GM18520 (cell line): ENCODE measurements around the gene TMEM202.
"Not testable (repeated sequence)": the region's sequence is repeated elsewhere in the genome, so short reads cannot be mapped to it uniquely, and the experiment has no call there.

Experiments
- ATAC-seq: cut with Tn5 transposase; IDR thresholded peaks from one replicate; pipeline ENCODE4 v1.9.1; 2021; ENCODE audit not compliant: unreplicated experiment

TMEM202 gene

GRCh38 chr15:72402726-72403125 is 4.6 kb downstream of the TMEM202 start:
- no peak for ATAC-seq

DNA sequence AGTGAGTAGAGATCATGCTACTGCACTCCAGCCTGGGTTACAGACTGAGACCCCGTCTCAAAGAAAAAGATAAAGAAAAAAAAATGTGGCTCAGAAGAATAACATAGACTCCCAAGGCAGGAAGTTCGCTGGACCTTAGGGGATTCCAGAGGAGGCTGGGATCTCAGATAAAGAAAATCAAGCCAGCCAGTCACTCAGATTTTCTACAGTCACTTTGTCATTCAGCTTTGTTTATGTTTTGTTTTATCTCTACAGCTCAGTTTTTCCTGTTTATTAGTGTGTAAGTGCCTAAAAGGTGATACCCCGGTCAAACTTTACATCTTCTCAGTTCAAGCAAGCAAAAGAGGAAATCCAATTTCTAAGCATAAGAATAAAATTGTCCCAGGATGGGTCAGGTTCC is 6.3 kb downstream of the TMEM202 start:
- ATAC-seq, result no peak

- no peak for ATAC-seq
Observed at GRCh38 chr15:72404841-72405240, 6.7 kb downstream of the TMEM202 start.

DNA sequence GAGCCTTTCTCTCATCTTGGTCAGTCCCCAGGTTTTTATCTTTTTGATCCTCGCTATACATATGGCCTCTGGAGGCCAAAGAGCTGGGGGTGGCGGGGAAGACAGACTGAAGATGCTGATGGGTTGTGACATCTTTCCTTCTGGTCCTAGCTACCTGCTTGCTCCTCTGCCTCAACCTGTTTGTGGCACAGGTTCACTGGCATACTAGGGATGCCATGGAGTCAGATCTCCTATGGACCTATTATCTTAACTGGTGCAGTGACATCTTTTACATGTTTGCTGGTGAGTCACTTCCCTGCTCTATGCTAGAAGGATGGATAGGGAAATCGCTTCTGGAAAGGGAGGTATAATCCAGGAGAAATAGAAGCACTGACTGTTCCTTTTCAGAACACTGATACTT is 8.8 kb downstream of the TMEM202 start:
- ATAC-seq, result no peak

GRCh38 chr15:72411111-72411510 is 13.0 kb downstream of the TMEM202 start:
- no peak for ATAC-seq

GRCh38 chr15:72411544-72411943 is 13.4 kb downstream of the TMEM202 start:
- no peak for ATAC-seq

DNA sequence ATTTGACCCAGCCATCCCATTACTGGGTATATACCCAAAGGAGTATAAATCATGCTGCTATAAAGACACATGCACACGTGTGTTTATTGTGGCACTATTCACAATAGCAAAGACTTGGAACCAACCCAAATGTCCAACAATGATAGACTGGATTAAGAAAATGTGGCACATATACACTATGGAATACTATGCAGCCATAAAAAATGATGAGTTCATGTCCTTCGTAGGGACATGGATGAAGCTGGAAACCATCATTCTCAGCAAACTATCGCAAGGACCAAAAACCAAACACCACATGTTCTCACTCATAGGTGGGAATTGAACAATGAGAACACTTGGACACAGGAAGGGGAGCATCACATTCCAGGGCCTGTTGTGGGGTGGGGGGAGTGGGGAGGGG is 15.2 kb downstream of the TMEM202 start:
- not testable (repeated sequence) for ATAC-seq

GRCh38 chr15:72415304-72415703 is 17.2 kb downstream of the TMEM202 start:
- ATAC-seq, result no peak

GRCh38 chr15:72419768-72420167 is 21.7 kb downstream of the TMEM202 start:
- not testable (repeated sequence) for ATAC-seq

DNA sequence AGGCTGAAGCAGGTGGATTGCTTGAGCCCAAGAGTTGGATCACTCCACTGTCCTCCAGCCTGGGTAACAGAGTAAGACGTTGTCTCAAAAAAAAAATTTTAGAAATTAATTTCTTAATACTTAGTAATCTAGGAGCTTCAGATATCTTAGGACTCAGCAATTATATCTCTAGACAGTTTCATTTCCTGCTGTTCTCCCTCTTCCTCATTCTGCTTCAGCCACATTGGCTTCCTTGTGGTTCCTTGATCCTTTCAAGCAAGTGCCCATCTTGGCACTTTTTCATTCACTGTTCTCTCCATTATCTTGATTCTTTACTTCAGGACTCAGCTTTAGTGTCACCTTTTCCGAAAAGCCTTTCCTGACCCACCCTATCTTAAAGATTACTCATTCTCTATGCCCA is 22.5 kb downstream of the TMEM202 start:
- ATAC-seq, result no peak

DNA sequence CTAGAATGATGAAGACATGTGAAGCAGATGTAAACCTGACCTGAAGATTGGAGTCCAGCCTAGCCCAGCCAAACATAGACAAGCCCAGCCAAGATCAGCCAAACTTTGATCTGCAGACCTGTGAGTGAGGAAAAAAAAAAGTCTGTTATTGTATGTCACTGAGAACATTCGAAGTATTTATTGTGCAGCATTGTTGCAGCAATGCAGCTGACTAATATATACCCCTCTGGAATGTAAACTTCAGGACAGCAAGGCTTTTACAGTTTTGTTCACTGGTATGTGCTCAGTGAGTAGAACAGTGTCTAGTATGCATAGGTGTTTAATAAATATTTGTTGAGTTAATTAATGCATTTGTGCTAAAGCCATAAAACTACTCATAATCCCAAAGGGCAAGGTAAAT is 23.4 kb downstream of the TMEM202 start:
- ATAC-seq, result no peak

- ATAC-seq, result no peak
Observed at GRCh38 chr15:72423256-72423655, 25.2 kb downstream of the TMEM202 start.

DNA sequence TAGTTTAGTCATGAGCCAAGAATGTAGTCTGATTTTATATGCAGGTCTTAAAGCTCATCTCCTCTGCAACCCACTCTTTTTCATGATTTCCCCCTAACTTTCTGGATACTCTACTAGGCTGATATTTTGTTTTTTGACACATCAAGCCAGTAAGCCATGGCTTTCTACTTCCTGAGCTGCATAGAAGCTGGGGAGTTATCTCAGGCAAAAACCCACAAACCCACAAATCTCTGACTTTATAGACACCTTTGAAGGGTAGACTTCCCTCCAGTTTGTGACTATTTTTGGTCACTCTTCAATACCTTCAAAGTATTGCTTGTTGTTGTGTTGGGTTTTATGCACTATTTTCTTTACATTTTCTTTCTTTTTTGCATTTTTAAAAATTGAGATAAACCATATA is 28.6 kb downstream of the TMEM202 start:
- no peak for ATAC-seq

GRCh38 chr15:72437650-72438316 is 39.7 kb downstream of the TMEM202 start:
- no peak for ATAC-seq

- not testable (repeated sequence) for ATAC-seq
Observed at GRCh38 chr15:72442848-72443247, 44.7 kb downstream of the TMEM202 start.

DNA sequence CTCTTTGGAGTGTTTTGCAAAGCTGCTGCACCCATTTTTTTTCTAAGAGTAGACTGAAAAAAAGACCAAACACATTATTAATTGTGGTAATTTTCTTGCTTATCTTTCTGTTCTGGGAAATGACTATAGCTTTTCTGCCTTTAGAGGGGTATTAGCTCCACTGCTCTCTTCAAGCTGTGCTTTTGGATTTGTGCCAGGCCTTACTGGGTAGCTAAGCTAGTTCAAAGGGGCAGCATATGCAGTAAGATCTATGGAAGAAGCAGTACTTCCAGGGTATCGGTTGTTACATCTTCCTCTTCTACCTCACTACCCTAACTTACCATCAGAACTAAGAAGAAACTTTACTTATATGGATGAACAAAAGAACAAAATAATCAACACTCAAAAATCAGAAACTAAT is 47.3 kb downstream of the TMEM202 start:
- ATAC-seq, result no peak

DNA sequence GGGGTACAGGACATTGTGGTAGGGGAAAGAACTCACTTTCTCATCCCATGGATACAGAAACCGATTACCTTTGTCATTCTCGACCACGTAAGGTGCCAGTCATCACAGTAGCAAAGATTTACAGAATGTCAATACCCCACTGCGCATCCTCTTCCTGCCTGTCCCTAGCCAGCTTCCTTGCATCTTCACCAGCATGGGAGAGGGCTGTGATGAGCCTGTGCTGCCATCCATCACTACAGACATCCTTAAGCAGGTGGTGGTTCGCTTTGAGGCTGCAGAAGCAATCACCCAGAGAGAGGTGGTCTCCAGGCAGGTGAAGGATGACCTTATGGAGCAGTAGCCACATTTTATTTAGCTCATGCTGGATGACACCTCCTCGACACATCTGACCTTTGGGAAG is 52.7 kb downstream of the TMEM202 start:
- no peak for ATAC-seq

DNA sequence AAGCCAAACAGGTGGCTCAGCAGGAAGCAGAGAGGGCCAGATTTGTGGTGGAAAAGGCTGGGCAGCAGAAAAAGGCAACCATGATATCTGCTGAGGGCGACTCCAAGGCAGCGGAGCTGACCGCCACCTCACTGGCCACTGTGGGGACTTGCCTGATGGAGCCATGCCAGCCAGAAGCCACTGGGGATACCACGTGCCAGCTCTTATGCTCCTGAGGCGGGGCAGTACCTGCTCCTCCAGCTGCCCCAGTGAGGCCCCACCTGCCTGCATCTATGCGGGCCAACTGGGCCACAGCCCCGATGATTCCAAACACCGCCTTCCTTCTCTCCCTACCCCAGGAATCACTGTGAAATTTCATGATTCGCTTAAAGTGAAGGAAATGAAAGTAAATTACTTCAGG is 53.1 kb downstream of the TMEM202 start:
- no peak for ATAC-seq

- ATAC-seq, result no peak
Observed at GRCh38 chr15:72456684-72457083, 58.6 kb downstream of the TMEM202 start.
